ENCODE data around the gene ZNF625.
"Not testable (repeated sequence)": the region's sequence is repeated elsewhere in the genome, so short reads cannot be mapped to it uniquely, and the experiment has no call there.

The ZNF625 gene

DNA sequence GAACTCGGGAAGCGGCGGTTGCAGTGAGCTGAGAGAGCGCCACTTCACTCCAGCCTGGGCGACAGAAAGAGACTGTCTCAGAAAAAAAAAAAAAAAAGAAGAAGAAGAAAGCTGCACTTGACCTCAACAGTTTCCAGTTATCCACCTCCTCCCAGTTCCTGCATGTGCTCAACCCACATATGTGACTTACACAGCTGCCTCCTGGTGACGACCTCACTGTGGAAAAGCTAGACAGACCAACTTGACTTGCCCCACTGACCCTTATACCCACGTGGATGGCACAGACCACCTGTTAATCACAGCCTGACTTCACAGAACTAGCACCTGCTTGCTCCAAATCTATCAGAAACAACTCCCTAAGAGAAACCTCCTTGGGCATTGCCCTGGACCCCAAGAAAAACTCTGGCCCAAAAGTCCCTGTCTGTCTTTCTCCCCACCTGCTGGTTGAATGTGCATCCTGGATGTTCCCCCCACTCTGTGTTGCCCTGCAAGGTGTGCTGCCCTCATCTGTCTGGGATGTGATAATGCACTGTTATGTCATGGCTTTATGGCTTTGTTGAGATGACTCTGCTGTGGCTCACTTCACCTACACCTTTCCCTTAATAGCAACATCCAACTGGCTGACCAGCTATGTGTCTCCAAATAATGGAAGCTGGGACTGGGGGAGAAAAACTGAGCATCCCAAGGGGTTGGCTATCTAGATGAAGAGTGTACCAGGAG is 19.2 kb downstream of the ZNF625 start:
- no peak for DNase-seq

DNA sequence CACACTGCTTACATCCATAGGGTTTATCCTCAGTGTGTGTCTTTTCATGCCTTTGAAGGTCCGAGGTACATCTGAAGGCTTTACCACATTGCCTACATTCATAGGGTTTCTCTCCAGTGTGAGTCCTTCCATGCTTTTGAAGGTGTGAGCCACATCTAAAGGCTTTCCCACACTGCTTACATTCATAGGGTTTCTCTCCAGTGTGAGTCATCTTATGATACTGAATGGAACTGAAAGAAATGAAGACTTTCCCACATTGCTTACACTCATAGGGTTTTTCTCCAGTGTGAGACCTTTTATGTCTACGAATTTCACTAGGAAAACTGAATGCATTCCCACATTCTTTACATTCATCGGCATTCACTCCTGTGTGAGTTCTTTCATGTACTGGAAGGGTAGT is 23.5 kb downstream of the ZNF625 start:
- DNase-seq, result no peak

DNA sequence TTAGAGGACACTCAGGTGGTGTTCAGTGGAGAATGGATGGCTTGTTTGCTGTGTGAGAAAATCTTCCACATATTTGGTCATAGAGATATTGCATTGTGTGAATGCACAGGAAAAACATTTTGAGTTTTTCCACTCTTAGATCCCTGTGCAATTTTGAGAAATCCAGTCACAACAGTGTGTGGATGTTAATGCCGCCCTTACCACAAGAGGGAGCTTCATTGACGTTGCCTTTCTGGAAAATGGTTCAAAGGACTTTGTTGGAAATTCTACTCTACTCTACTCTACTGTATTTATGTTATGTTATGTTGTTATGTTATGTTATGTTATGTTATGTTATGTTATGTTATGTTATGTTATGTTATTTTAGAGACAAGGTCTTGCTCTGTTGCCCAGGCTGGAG is 29.8 kb downstream of the ZNF625 start:
- DNase-seq, result no peak

GRCh38 chr19:12117201-12117970 is 39.1 kb downstream of the ZNF625 start:
- DNase-seq, result no peak

DNA sequence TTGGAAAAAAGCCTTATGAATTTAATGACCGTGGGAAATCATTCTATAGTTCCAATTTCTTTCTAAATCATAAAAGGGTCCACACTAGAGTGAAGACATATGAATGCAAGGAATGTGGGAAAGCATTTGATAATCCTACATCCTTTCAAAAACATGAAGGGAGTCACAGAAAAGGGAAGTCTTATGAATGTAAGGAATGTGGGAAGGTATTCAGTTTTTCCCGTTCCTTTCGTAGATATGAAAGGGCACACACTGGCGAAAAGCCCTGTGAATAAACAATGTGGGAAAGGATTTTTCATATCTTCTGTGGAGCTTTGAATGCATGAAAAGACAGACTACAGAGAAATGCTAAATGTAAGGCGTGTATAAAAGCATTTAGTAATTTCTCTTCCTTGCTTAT is 43.4 kb downstream of the ZNF625 start:
- no peak for DNase-seq

DNA sequence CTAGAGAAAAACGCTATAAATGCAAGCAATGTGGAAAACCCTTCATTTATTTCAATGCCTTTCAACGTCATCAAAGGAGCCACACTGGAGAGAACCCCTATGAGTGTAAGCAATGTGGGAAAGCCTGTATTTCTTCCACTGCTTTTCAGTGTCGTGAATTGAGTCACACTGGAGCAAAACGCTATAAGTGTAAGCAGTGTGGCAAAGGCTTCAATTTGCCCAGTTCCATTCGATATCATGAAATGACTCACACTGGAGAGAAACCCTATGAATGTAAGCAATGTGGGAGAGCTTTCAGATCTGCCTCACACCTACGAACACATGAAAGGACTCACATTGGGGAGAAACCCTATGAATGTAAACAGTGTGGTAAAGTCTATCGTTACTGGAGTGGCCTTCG is 43.8 kb downstream of the ZNF625 start:
- no peak for DNase-seq

DNA sequence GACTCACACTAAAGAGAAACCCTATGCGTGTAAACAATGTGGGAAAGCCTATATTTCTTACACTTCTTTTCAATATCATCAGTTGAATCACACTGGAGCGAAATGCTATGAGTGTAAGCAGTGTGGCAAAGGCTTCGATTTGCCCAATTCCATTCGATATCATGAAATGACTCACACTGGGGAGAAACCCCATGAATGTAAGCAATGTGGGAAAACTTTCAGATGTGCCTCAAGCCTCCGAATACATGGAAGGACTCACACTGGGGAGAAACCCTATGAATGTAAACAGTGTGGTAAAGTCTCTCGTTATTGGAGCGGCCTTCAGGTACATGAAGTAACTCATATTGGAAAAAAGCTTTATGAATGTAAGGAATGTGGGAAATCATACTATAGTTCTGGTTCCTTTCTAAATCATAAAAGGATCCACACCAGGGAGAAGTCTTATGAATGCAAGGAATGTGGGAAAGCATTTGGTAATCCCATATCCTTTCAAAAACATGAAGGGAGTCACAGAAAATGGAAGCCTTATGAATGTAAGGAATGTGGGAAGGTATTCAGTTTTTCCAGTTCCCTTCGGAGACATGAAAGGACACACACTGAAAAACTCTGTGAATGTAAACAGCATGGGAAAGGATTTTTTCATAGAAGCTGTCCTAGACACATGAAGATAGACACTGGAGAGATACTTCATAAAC is 44.4 kb downstream of the ZNF625 start:
- no peak for DNase-seq

DNA sequence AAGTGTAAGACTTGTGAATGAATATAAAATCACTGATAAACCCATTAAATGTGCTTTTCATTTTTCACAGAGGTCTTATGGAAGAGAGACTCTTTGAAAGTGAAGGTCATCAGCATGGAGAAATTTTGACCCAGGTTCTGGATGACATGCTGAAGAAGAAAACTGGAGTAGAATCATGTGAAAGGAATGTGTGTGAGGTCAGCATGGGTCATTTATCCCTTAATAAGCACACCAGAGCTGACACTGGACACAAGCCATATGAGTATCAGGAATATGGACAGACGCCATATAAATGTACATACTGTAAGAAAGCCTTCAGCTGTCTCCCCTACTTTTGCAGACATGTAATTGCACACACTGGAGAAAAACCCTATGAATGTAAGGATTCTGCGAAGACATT is 45.4 kb downstream of the ZNF625 start:
- no peak for DNase-seq

- not testable (repeated sequence) for DNase-seq
Measured at GRCh38 chr19:12103909-12104308, 52.6 kb downstream of the ZNF625 start.

- no peak for DNase-seq
Measured at GRCh38 chr19:12098040-12098439, 58.5 kb downstream of the ZNF625 start.

GRCh38 chr19:12095111-12095790 is 61.3 kb downstream of the ZNF625 start:
- no peak for DNase-seq

Measured in NCI-H1694 treated with DMSO at 0.1 percent for 48 hours (cell line).